Activated CD4-positive, CD25-positive, alpha-beta regulatory T cell treated with anti-CD3 and anti-CD28 coated beads, Interleukin-2, amount 50 U/mL, for 24 hours (primary cell): Measurements from ENCODE around the gene NKX1-2.
A peak's percentile ranks its signal among the peaks of the same experiment; 100 is the strongest.

Source experiments
- ATAC-seq, 2 donors: fragments of 150-1000 bp; cut with Tn5 transposase; one replicate each; pipeline ENCODE4 v1.10.0; 2021; ENCODE audit warnings: mild to moderate bottlenecking in 1 of 2, moderate library complexity in 1 of 2

The NKX1-2 gene

GRCh38 chr10:124414076-124414475 is 35.8 kb downstream of the NKX1-2 start:
- no peak for ATAC-seq

GRCh38 chr10:124409696-124410095 is 40.1 kb downstream of the NKX1-2 start:
- no peak for ATAC-seq

- no peak for ATAC-seq
Measured at GRCh38 chr10:124408357-124408756, 41.5 kb downstream of the NKX1-2 start.

- ATAC-seq: no peak
Measured at GRCh38 chr10:124407456-124407855, 42.4 kb downstream of the NKX1-2 start.

- peak; percentile 91 to 95 for ATAC-seq
Measured at GRCh38 chr10:124403548-124403947, 46.3 kb downstream of the NKX1-2 start.

- no peak for ATAC-seq
Measured at GRCh38 chr10:124402273-124402672, 47.6 kb downstream of the NKX1-2 start.

- ATAC-seq: no peak
Measured at GRCh38 chr10:124401633-124402032, 48.2 kb downstream of the NKX1-2 start.
